IMR-90 (cell line): ENCODE measurements around the gene TGFB3. TPM values are rescaled to one million over a fixed set of nuclear protein-coding genes. Genes with fewer than 3 reads are reported as not detected.

Source experiments
- ATAC-seq: fragments of 200-7000 bp; cut with Tn5 transposase; 2 replicates; pipeline ENCODE4 v1.9.1; 2020; ENCODE audit warnings: low read depth, mild to moderate bottlenecking, moderate library complexity
- BruUV-seq: library from RNA; stranded (reverse); fragments of 400-500 nt; replicated peaks from 2 replicates; lab custom pipeline; 2021; lab: Mats Ljungman, UMichigan
- CTCF ChIA-PET: fragments of 300-600 bp; formaldehyde crosslinking; extraction: SDS; loops from one replicate; lab custom pipeline; 2021; ENCODE audit warnings: antibody characterized with exemption; lab: Yijun Ruan, JAX
- POLR2A ChIA-PET: fragments of 300-600 bp; sonication (Branson Sonifier 250); formaldehyde crosslinking; loops from one replicate; lab custom pipeline; 2022; ENCODE audit warnings: antibody characterized with exemption; ENCODE audit not compliant: unreplicated experiment; lab: Charles Lee
- DNase-seq: peaks from one replicate; pipeline ENCODE4 v3.0.0; 2013
- H2AFZ ChIP-seq: replicated peaks from 2 replicates; pipeline ENCODE3; 2013; ENCODE audit warnings: low read length, mild to moderate bottlenecking; ENCODE audit not compliant: poor library complexity
- H2AK5ac ChIP-seq: 2 replicates; pipeline ENCODE4 v1.6.1; 2013; ENCODE audit warnings: low read depth, low read length, inconsistent platforms
- H2AK9ac ChIP-seq: replicated peaks from 2 replicates; pipeline ENCODE3; 2013; ENCODE audit warnings: mild to moderate bottlenecking, low read depth, low read length, moderate library complexity; ENCODE audit not compliant: poor library complexity
- H2BK120ac ChIP-seq: 2 replicates; pipeline ENCODE4 v1.6.1; 2013; ENCODE audit warnings: low read depth, low read length, inconsistent platforms
- H2BK15ac ChIP-seq: 3 replicates; pipeline ENCODE4 v1.6.1; 2013; ENCODE audit warnings: low read depth, low read length, inconsistent platforms
- H2BK20ac ChIP-seq: 2 replicates; pipeline ENCODE4 v1.6.1; 2013; ENCODE audit warnings: low read depth, mild to moderate bottlenecking, inconsistent platforms, low read length, moderate library complexity
- H2BK5ac ChIP-seq: 2 replicates; pipeline ENCODE4 v1.6.1; 2013; ENCODE audit warnings: mild to moderate bottlenecking, low read depth, low read length, inconsistent platforms; ENCODE audit not compliant: poor library complexity, severe bottlenecking
- H3K14ac ChIP-seq: replicated peaks from 2 replicates; pipeline ENCODE4 v1.6.1; 2013; ENCODE audit warnings: low read depth, low read length, inconsistent platforms
- H3K18ac ChIP-seq: 2 replicates; pipeline ENCODE4 v1.6.1; 2013; ENCODE audit warnings: low read depth, low read length, control low read depth
- H3K23ac ChIP-seq: 2 replicates; pipeline ENCODE4 v1.6.1; 2013; ENCODE audit warnings: low read depth, low read length, inconsistent platforms
- H3K27ac ChIP-seq: 2 replicates; pipeline ENCODE4 v1.5.1; 2013; ENCODE audit warnings: mild to moderate bottlenecking, control low read depth, low read length; ENCODE audit not compliant: insufficient read depth
- H3K27me3 ChIP-seq: 2 replicates; pipeline ENCODE4 v1.6.1; 2013; ENCODE audit warnings: low read length; ENCODE audit not compliant: control insufficient read depth, insufficient read depth
- H3K36me3 ChIP-seq: 2 replicates; pipeline ENCODE4 v1.6.1; 2013; ENCODE audit warnings: low read length, mixed read lengths; ENCODE audit not compliant: control insufficient read depth, insufficient read depth
- H3K4ac ChIP-seq: 2 replicates; pipeline ENCODE4 v1.6.1; 2013; ENCODE audit warnings: low read depth, low read length, inconsistent platforms
- H3K4me1 ChIP-seq: 2 replicates; pipeline ENCODE4 v1.6.1; 2013; ENCODE audit warnings: low read length, mixed read lengths; ENCODE audit not compliant: control insufficient read depth, insufficient read depth
- H3K4me2 ChIP-seq: 2 replicates; pipeline ENCODE4 v1.6.1; 2013; ENCODE audit warnings: low read depth, mild to moderate bottlenecking, control low read depth, low read length, moderate library complexity
- H3K4me3 ChIP-seq: 2 replicates; pipeline ENCODE4 v1.5.1; 2013; ENCODE audit warnings: low read depth, mild to moderate bottlenecking, control low read depth, low read length, moderate library complexity; ENCODE audit not compliant: insufficient read depth
- H3K56ac ChIP-seq: 2 replicates; pipeline ENCODE4 v1.6.1; 2013; ENCODE audit warnings: low read length, inconsistent platforms; ENCODE audit not compliant: insufficient read depth; ENCODE audit errors: extremely low read depth
- H3K79me1 ChIP-seq, 2 experiments: 2 replicates each; pipeline ENCODE4 v1.6.1; 2013; ENCODE audit warnings: low read length in 2 of 2, inconsistent platforms in 1 of 2, low read depth in 1 of 2
- H3K9ac ChIP-seq: 2 replicates; pipeline ENCODE4 v1.6.1; 2013; ENCODE audit warnings: low read depth, low read length, control low read depth
- H3K9me1 ChIP-seq: 2 replicates; pipeline ENCODE4 v1.6.1; 2013; ENCODE audit warnings: low read length, inconsistent platforms; ENCODE audit not compliant: insufficient read depth
- H3K9me3 ChIP-seq: 2 replicates; pipeline ENCODE4 v1.6.1; 2013; ENCODE audit warnings: low read length; ENCODE audit not compliant: control insufficient read depth, insufficient read depth
- H4K20me1 ChIP-seq: 2 replicates; pipeline ENCODE4 v1.6.1; 2013; ENCODE audit warnings: low read length, inconsistent platforms; ENCODE audit not compliant: insufficient read depth
- H4K5ac ChIP-seq: 2 replicates; pipeline ENCODE4 v1.6.1; 2013; ENCODE audit warnings: mild to moderate bottlenecking, low read depth, low read length, control low read depth
- H4K8ac ChIP-seq, 2 experiments: 2 replicates each; pipeline ENCODE4 v1.6.1; 2013; ENCODE audit warnings: low read depth in 2 of 2, low read length in 2 of 2, control low read depth in 1 of 2, inconsistent platforms in 1 of 2
- H4K91ac ChIP-seq: 2 replicates; pipeline ENCODE4 v1.6.1; 2013; ENCODE audit warnings: low read depth, low read length, inconsistent platforms; ENCODE audit not compliant: insufficient read depth
- BHLHE40 ChIP-seq: fragments of 150-350 bp; IDR thresholded peaks from 2 replicates; pipeline ENCODE4 v1.6.1; 2016; ENCODE audit warnings: mild to moderate bottlenecking, low read depth, low read length
- CEBPB ChIP-seq: IDR thresholded peaks from 2 replicates; pipeline ENCODE4 v1.6.1; 2012; ENCODE audit warnings: low read depth, low read length, improper control_type of control experiment
- CHD1 ChIP-seq: IDR thresholded peaks from 2 replicates; pipeline ENCODE4 v1.6.1; 2012; ENCODE audit warnings: low read depth, low read length, improper control_type of control experiment
- FOS ChIP-seq: fragments of 150-350 bp; IDR thresholded peaks from 2 replicates; pipeline ENCODE4 v1.6.1; 2016; ENCODE audit warnings: low read depth, low read length
- MAFK ChIP-seq: IDR thresholded peaks from 2 replicates; pipeline ENCODE4 v1.6.1; 2012; ENCODE audit warnings: low read depth, low read length, improper control_type of control experiment
- MAZ ChIP-seq: IDR thresholded peaks from 2 replicates; pipeline ENCODE4 v1.6.1; 2012; ENCODE audit warnings: low read depth, mild to moderate bottlenecking, low read length, improper control_type of control experiment, moderate library complexity, borderline replicate concordance
- MXI1 ChIP-seq: IDR thresholded peaks from 2 replicates; pipeline ENCODE4 v1.6.1; 2012; ENCODE audit warnings: low read depth, mild to moderate bottlenecking, low read length, moderate library complexity, borderline replicate concordance
- NFE2L2 ChIP-seq: fragments of 150-350 bp; IDR thresholded peaks from 2 replicates; pipeline ENCODE4 v1.6.1; 2016; ENCODE audit warnings: low read depth, mild to moderate bottlenecking, low read length
- POLR2A ChIP-seq: IDR thresholded peaks from 2 replicates; pipeline ENCODE4 v1.6.1; 2012; ENCODE audit warnings: mild to moderate bottlenecking, low read depth, low read length
- RAD21 ChIP-seq: IDR thresholded peaks from 2 replicates; pipeline ENCODE4 v1.6.1; 2012; ENCODE audit warnings: low read length, improper control_type of control experiment
- RCOR1 ChIP-seq: IDR thresholded peaks from 2 replicates; pipeline ENCODE4 v1.6.1; 2012; ENCODE audit warnings: mild to moderate bottlenecking, low read length, improper control_type of control experiment; ENCODE audit not compliant: insufficient replicate concordance
- RFX5 ChIP-seq: IDR thresholded peaks from 2 replicates; pipeline ENCODE4 v1.8.0; 2012; ENCODE audit warnings: low read depth, mild to moderate bottlenecking, low read length, moderate library complexity
- SMC3 ChIP-seq: fragments of 150-350 bp; IDR thresholded peaks from 2 replicates; pipeline ENCODE4 v1.6.1; 2016; ENCODE audit warnings: low read depth, mild to moderate bottlenecking, antibody characterized with exemption, low read length, moderate library complexity
- WGBS, 2 experiments: methylation state at CpG; one replicate each; pipeline versions ENCODE4 v1.1.5 to v1.1.7; 2013; ENCODE audit warnings: missing lambda C conversion rate in 2 of 2; ENCODE audit not compliant: insufficient read length in 1 of 2; ENCODE audit errors: extremely low coverage in 2 of 2; 5-methylcytosine and 5-hydroxymethylcytosine counted together
- dilution Hi-C: fragments of 300-500 bp; cut with HindIII; formaldehyde crosslinking; loops from one replicate; pipeline ENCODE4 v1.14.3; 2018; ENCODE audit warnings: low sequenced_read_pairs; ENCODE audit not compliant: unreplicated experiment
- in situ Hi-C: fragments of 300-500 bp; cut with MboI; formaldehyde crosslinking; loops from 3 replicates; pipeline ENCODE4 v1.14.3; 2019; ENCODE audit warnings: low sequenced_read_pairs, inconsistent platforms, mixed read lengths
- intact Hi-C: fragments of 100-400 bp; cut with micrococcal nuclease; formaldehyde crosslinking; loops from 2 replicates; pipeline ENCODE4 v1.10.0; 2022
- polyA plus RNA-seq, 3 experiments: library from polyadenylated mRNA; depleted of rRNA; stranded (reverse); fragments of >200 nt; gene quantifications; 2 replicates each; pipeline ENCODE4 v1.2.3, GENCODE V29; 2012; ENCODE audit warnings: low replicate concordance in 1 of 3
- total RNA-seq: library from RNA; depleted of rRNA; stranded (reverse); fragments of >200 nt; gene quantifications from 2 replicates; pipeline ENCODE4 v1.2.3, GENCODE V29; 2012
- TF ChIP-seq, protein P1 (sequence below): fragments of 150-350 bp; IDR thresholded peaks from 2 replicates; pipeline ENCODE4 v1.6.1; 2016; ENCODE audit warnings: low read depth, mild to moderate bottlenecking, low read length, moderate library complexity, borderline replicate concordance
- TF ChIP-seq, protein P2 (sequence below): fragments of 150-350 bp; IDR thresholded peaks from 2 replicates; pipeline ENCODE4 v1.6.1; 2017; ENCODE audit warnings: mild to moderate bottlenecking, antibody characterized with exemption, low read length, low read depth
- TF ChIP-seq, protein P3 (sequence below): conservative IDR thresholded peaks from 2 replicates; pipeline ENCODE4 v1.5.1; 2012; ENCODE audit warnings: mild to moderate bottlenecking, low read depth, low read length, improper control_type of control experiment

TGFB3 gene
- total and polyA plus RNA-seq, 2 of the 4 experiments (the other 2 are of a cell fraction), result 2.2 to 4.3 TPM

DNA sequence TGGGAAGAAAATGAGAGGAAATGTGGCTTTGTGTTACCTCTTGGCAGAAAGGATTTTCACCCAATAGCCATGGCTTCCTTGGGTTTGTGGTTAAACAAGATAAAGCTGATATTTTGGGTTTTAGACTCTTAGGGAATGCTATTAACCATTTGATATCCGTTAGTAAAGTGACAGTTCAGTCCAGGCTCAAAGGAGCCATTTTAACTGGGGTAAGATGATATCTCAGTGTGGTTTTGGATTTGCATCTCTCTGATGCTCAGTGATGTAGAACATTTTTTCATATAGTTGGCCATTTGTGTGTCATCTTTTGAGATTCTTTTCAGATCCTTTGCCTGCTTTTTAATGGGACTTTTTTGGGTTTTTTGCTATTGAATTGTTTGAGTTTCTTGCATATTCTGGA is 33.9 kb upstream of the TGFB3 start:
- no peak overlapping the region for H3K9ac ChIP-seq
- H3K4me2 ChIP-seq, result no peak overlapping the region
- H2BK120ac ChIP-seq, result no peak overlapping the region
- no peak overlapping the region for H3K56ac ChIP-seq
- H2AFZ ChIP-seq, result no peak overlapping the region
- no peaks in the 10 kb centered on the region for H3K9me3 ChIP-seq
- no peak overlapping the region for H2BK20ac ChIP-seq
- no TSS peak for BruUV-seq
- H4K20me1 ChIP-seq, result no peaks in the 10 kb centered on the region
- dilution Hi-C loops (no loop called here), intact Hi-C loops (no loop called here), in situ Hi-C loops (no loop called here)
- H3K4me1 ChIP-seq, result peaks cover 16% of the 10 kb centered on the region
- H2BK15ac ChIP-seq, result no peak overlapping the region
- H3K79me1 ChIP-seq, result peaks cover 8 to 18% of the 10 kb centered on the region in 2 experiments; a peak in 3 of 4 replicates
- H4K5ac ChIP-seq, result no peak overlapping the region
- no peak overlapping the region for H3K14ac ChIP-seq
- no peak overlapping the region for H3K23ac ChIP-seq
- no peak for DNase-seq
- H4K8ac ChIP-seq, result no peak overlapping the region
- H2AK9ac ChIP-seq, result no peak overlapping the region
- H3K27me3 ChIP-seq, result no peaks in the 10 kb centered on the region
- TF ChIP-seq MXI1 (no peak), BHLHE40 (no peak), CEBPB (no peak), SMC3 (no peak), FOS (no peak), RCOR1 (no peak), MAFK (no peak), POLR2A (no peak), MAZ (no peak), NFE2L2 (no peak), RFX5 (no peak), RAD21 (no peak), CHD1 (no peak)
- TF ChIP-seq, protein P1, sequence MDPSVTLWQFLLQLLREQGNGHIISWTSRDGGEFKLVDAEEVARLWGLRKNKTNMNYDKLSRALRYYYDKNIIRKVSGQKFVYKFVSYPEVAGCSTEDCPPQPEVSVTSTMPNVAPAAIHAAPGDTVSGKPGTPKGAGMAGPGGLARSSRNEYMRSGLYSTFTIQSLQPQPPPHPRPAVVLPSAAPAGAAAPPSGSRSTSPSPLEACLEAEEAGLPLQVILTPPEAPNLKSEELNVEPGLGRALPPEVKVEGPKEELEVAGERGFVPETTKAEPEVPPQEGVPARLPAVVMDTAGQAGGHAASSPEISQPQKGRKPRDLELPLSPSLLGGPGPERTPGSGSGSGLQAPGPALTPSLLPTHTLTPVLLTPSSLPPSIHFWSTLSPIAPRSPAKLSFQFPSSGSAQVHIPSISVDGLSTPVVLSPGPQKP, result no peak
- TF ChIP-seq, protein P2, sequence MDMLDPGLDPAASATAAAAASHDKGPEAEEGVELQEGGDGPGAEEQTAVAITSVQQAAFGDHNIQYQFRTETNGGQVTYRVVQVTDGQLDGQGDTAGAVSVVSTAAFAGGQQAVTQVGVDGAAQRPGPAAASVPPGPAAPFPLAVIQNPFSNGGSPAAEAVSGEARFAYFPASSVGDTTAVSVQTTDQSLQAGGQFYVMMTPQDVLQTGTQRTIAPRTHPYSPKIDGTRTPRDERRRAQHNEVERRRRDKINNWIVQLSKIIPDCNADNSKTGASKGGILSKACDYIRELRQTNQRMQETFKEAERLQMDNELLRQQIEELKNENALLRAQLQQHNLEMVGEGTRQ, result no peak
- TF ChIP-seq, protein P3, sequence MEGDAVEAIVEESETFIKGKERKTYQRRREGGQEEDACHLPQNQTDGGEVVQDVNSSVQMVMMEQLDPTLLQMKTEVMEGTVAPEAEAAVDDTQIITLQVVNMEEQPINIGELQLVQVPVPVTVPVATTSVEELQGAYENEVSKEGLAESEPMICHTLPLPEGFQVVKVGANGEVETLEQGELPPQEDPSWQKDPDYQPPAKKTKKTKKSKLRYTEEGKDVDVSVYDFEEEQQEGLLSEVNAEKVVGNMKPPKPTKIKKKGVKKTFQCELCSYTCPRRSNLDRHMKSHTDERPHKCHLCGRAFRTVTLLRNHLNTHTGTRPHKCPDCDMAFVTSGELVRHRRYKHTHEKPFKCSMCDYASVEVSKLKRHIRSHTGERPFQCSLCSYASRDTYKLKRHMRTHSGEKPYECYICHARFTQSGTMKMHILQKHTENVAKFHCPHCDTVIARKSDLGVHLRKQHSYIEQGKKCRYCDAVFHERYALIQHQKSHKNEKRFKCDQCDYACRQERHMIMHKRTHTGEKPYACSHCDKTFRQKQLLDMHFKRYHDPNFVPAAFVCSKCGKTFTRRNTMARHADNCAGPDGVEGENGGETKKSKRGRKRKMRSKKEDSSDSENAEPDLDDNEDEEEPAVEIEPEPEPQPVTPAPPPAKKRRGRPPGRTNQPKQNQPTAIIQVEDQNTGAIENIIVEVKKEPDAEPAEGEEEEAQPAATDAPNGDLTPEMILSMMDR, result no peak
- no peak for ATAC-seq
- H3K27ac ChIP-seq, result no peak overlapping the region
- no CpG with 5 or more reads among the region's 1 CpG for WGBS, 2 experiments
- peaks cover 11% of the 10 kb centered on the region for H3K36me3 ChIP-seq
- no peak overlapping the region for H4K91ac ChIP-seq
- H2AK5ac ChIP-seq, result no peak overlapping the region
- H2BK5ac ChIP-seq, result no peak overlapping the region
- no peak overlapping the region for H3K18ac ChIP-seq
- no peak overlapping the region for H3K4me3 ChIP-seq
- ChIA-PET CTCF (no interaction called here), POLR2A (no interaction called here)
- peaks cover 9% of the 10 kb centered on the region; the same call in 1 of the 2 replicates for H3K9me1 ChIP-seq
- no peak overlapping the region for H3K4ac ChIP-seq
